Neural cell (in vitro differentiated cells): ENCODE data around the gene B3GALT6. TPM values are rescaled to one million over a fixed set of nuclear protein-coding genes. Genes with fewer than 3 reads are reported as not detected.

Source experiments
- H2AFZ ChIP-seq: fragments of 200-600, 300-800 bp; sonication (generic), shearing (Covaris generic); 2 replicates; pipeline ENCODE4 v1.6.0; 2014; ENCODE audit warnings: low read depth, mild to moderate bottlenecking, antibody characterized with exemption, low read length, moderate library complexity
- H3F3A ChIP-seq: fragments of 200-600 bp; shearing (Covaris generic); 2 replicates; pipeline ENCODE4 v1.6.1; 2016; ENCODE audit warnings: mild to moderate bottlenecking, moderate library complexity, mixed read lengths, antibody characterized with exemption, low read length; ENCODE audit not compliant: insufficient read depth, poor library complexity, severe bottlenecking
- H3K27ac ChIP-seq: fragments of 200-600, 300-800 bp; sonication (generic), shearing (Covaris generic); 2 replicates; pipeline ENCODE4 v1.5.1; 2014; ENCODE audit warnings: mild to moderate bottlenecking, low read length, moderate library complexity
- H3K27me3 ChIP-seq: fragments of 300-800, 200-600 bp; sonication (generic), shearing (Covaris generic); 2 replicates; pipeline ENCODE4 v1.6.0; 2014; ENCODE audit warnings: mild to moderate bottlenecking, low read depth, low read length, moderate library complexity; ENCODE audit not compliant: insufficient read depth
- H3K36me3 ChIP-seq: fragments of 300-800, 200-600 bp; sonication (generic), shearing (Covaris generic); 2 replicates; pipeline ENCODE4 v1.5.1; 2014; ENCODE audit warnings: mild to moderate bottlenecking, antibody characterized with exemption, low read length, moderate library complexity; ENCODE audit not compliant: insufficient read depth
- H3K4me2 ChIP-seq: fragments of 300-800, 200-600 bp; sonication (generic), shearing (Covaris generic); 2 replicates; pipeline ENCODE4 v1.6.0; 2014; ENCODE audit warnings: mild to moderate bottlenecking, low read length
- H3K4me3 ChIP-seq: fragments of 300-800, 200-600 bp; sonication (generic), shearing (Covaris generic); 2 replicates; pipeline ENCODE4 v1.5.1; 2014; ENCODE audit warnings: mild to moderate bottlenecking, low read length, moderate library complexity
- H3K79me2 ChIP-seq: fragments of 200-600 bp; shearing (Covaris generic); replicated peaks from 2 replicates; pipeline ENCODE4 v1.6.0; 2014; ENCODE audit warnings: mild to moderate bottlenecking, low read length, moderate library complexity; ENCODE audit not compliant: insufficient read depth
- H3K9ac ChIP-seq: fragments of 300-800, 200-600 bp; sonication (generic), shearing (Covaris generic); 2 replicates; pipeline ENCODE4 v1.6.1; 2016; ENCODE audit warnings: mild to moderate bottlenecking, low read length, mixed read lengths
- H3K9me2 ChIP-seq: fragments of 200-600 bp; shearing (Covaris generic); 2 replicates; pipeline ENCODE4 v1.6.1; 2016; ENCODE audit warnings: mild to moderate bottlenecking, low read length, mixed read lengths; ENCODE audit not compliant: insufficient read depth
- H3K9me3 ChIP-seq: fragments of 200-600, 300-800 bp; sonication (generic), shearing (Covaris generic); 2 replicates; pipeline ENCODE4 v1.6.1; 2016; ENCODE audit warnings: mild to moderate bottlenecking, mixed run types, low read length, moderate library complexity, mixed read lengths
- H4K20me1 ChIP-seq: fragments of 200-600 bp; shearing (Covaris generic); 2 replicates; pipeline ENCODE4 v1.6.1; 2016; ENCODE audit warnings: mild to moderate bottlenecking, mixed run types; ENCODE audit not compliant: insufficient read depth
- EP300 ChIP-seq: fragments of 450-650 bp; conservative IDR thresholded peaks from 2 replicates; pipeline ENCODE4 v1.6.1; 2014; ENCODE audit warnings: antibody characterized with exemption, mild to moderate bottlenecking, moderate library complexity; ENCODE audit not compliant: poor library complexity, severe bottlenecking
- EZH2 ChIP-seq: fragments of 200-600, 300-800 bp; shearing (Covaris generic), sonication (generic); IDR thresholded peaks from 2 replicates; pipeline ENCODE4 v1.6.1; 2014; ENCODE audit warnings: antibody characterized with exemption, low read length, borderline replicate concordance, mild to moderate bottlenecking; ENCODE audit not compliant: insufficient read depth, poor library complexity, severe bottlenecking
- MXI1 ChIP-seq: fragments of 450-650 bp; conservative IDR thresholded peaks from 2 replicates; pipeline ENCODE4 v1.6.1; 2014; ENCODE audit warnings: antibody characterized with exemption, mild to moderate bottlenecking; ENCODE audit not compliant: poor library complexity, severe bottlenecking
- POLR2AphosphoS5 ChIP-seq: IDR thresholded peaks from 2 replicates; pipeline ENCODE4 v1.6.1; 2012
- RAD21 ChIP-seq: fragments of 450-650 bp; conservative IDR thresholded peaks from 2 replicates; pipeline ENCODE4 v1.6.1; 2014; ENCODE audit warnings: antibody characterized with exemption, mild to moderate bottlenecking, moderate library complexity
- REST ChIP-seq: IDR thresholded peaks from 2 replicates; pipeline ENCODE4 v1.6.1; 2012; ENCODE audit warnings: borderline replicate concordance
- SMC3 ChIP-seq: fragments of 450-650 bp; conservative IDR thresholded peaks from 2 replicates; pipeline ENCODE4 v1.6.1; 2014; ENCODE audit warnings: antibody characterized with exemption, mild to moderate bottlenecking, moderate library complexity; ENCODE audit not compliant: poor library complexity
- TAF1 ChIP-seq: IDR thresholded peaks from 2 replicates; pipeline ENCODE4 v1.6.1; 2012; ENCODE audit warnings: low read depth
- polyA plus RNA-seq: library from polyadenylated mRNA; depleted of rRNA; stranded (reverse); fragments of >200 nt; gene quantifications from 2 replicates; pipeline ENCODE4 v1.2.3, GENCODE V29; 2014
- TF ChIP-seq, protein P1 (sequence below): fragments of 450-650 bp; IDR thresholded peaks from 2 replicates; pipeline ENCODE4 v1.5.1; 2014; ENCODE audit warnings: antibody characterized with exemption, mild to moderate bottlenecking, moderate library complexity; ENCODE audit not compliant: poor library complexity, severe bottlenecking

Gene B3GALT6
- polyA plus RNA-seq, 1 donor from 2014 or later = 46.5 TPM

DNA sequence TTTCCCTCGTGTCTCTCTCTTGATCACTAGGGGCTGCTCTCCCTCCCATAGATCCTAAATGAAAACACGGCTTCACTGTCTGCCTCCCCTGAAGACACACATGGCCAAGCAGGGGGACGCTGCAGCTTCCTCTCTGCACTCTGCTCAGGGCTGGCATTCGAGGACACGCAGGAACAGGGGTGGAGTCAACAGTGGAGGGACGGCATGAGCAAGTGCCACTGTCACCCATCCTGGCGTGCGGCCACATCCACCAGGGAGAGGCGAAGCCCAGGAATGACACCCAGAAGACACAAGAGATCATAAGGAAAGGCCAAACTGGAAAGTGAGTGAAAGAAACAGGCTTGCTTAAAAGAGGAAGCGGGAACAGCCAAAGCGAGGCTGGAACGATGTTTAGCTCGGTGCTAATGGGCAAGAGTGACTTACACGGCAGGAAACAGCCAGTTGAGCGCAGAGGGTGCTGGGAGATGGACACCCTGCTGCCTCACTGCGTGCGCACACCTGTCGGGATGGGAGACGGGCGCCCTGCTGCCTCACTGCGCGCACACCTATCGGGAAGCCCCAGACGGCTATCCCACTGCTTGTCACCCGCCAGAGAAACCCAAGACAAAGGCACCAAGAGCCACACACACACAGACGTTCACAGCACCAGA, 28.0 kb downstream of the B3GALT6 start:
- Histone ChIP-seq H3K9ac (no peak overlapping the region), H2AFZ (no peak overlapping the region), H3K79me2 (no peaks in the 10 kb centered on the region), H3K36me3 (no peaks in the 10 kb centered on the region), H3K4me2 (no peak overlapping the region), H3F3A (no peaks in the 10 kb centered on the region), H3K9me3 (no peaks in the 10 kb centered on the region), H3K4me3 (no peak overlapping the region), H3K27ac (no peak overlapping the region), H3K27me3 (no peaks in the 10 kb centered on the region), H3K9me2 (no peaks in the 10 kb centered on the region), H4K20me1 (no peaks in the 10 kb centered on the region)
- no peak for TF ChIP-seq TAF1
- no peak for TF ChIP-seq RAD21
- TF ChIP-seq SMC3 = no peak
- no peak for TF ChIP-seq POLR2AphosphoS5
- TF ChIP-seq REST = no peak
- no peak for TF ChIP-seq MXI1
- TF ChIP-seq, protein P1, sequence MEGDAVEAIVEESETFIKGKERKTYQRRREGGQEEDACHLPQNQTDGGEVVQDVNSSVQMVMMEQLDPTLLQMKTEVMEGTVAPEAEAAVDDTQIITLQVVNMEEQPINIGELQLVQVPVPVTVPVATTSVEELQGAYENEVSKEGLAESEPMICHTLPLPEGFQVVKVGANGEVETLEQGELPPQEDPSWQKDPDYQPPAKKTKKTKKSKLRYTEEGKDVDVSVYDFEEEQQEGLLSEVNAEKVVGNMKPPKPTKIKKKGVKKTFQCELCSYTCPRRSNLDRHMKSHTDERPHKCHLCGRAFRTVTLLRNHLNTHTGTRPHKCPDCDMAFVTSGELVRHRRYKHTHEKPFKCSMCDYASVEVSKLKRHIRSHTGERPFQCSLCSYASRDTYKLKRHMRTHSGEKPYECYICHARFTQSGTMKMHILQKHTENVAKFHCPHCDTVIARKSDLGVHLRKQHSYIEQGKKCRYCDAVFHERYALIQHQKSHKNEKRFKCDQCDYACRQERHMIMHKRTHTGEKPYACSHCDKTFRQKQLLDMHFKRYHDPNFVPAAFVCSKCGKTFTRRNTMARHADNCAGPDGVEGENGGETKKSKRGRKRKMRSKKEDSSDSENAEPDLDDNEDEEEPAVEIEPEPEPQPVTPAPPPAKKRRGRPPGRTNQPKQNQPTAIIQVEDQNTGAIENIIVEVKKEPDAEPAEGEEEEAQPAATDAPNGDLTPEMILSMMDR = no peak
- no peak for TF ChIP-seq EZH2
- TF ChIP-seq EP300 = no peak

DNA sequence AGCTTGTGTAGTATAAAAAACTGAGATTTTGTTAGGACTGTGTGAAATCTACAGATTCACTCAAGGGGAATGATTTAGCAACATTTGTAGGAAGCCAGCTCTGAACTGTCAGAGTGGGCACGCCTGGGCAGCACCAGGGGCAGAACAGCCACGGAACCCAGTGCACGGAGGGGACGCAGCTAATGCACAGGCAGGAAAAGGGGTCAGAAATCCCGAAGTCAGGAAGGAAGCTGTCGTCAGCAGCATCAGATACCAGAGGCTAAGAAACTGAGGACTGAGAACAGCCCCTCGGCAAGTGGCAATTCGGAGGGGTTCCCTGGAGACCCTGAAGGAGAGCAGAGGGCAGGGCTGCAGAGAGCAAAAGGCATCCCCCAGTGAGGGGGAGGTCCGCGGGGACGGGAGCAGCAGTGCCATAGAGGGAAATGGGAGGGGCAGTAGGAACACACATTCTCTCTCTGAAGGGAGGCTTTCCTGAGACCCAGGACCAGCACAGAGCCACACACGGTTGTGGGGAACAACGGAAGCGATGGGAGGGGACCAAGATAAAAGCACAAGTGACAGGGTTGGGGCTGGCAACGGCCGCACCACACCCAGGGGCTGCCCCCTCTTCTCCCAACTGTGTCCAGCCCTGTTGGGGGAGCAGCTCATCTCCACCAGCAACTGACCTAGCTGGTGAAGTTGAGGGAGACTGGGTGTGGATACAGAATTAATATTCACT, 29.0 kb downstream of the B3GALT6 start:
- Histone ChIP-seq H3K27ac (no peak overlapping the region), H2AFZ (no peak overlapping the region), H3K9ac (no peak overlapping the region), H3K9me3 (no peaks in the 10 kb centered on the region), H3K4me2 (no peak overlapping the region), H3K4me3 (no peak overlapping the region), H3K9me2 (no peaks in the 10 kb centered on the region), H3F3A (no peaks in the 10 kb centered on the region), H4K20me1 (no peaks in the 10 kb centered on the region), H3K27me3 (no peaks in the 10 kb centered on the region), H3K36me3 (no peaks in the 10 kb centered on the region), H3K79me2 (no peaks in the 10 kb centered on the region)
- TF ChIP-seq SMC3 (no peak), POLR2AphosphoS5 (no peak), RAD21 (no peak), EP300 (no peak), MXI1 (no peak), REST (no peak), EZH2 (no peak), TAF1 (no peak)
- TF ChIP-seq, protein P1 = no peak
